Left hindlimb (tissue), 1 donor: Measurements from ENCODE around the gene PIEZO1.
"Not testable (repeated sequence)": the region's sequence is repeated elsewhere in the genome, so short reads cannot be mapped to it uniquely, and the experiment has no call there.

Source experiments
- DNase-seq: peaks from one replicate; pipeline ENCODE4 v3.0.0-alpha.2; 2018

The PIEZO1 gene

GRCh38 chr16:88785106-88785924 lies at the start of gene PIEZO1:
Gene PIEZO1 (minus strand): TSS chr16:88785220. CDS start chr16:88784964, 256 bp downstream.
- peak; percentile 78 for DNase-seq

- DNase-seq, result no peak
Measured at GRCh38 chr16:88834670-88835069, 49.6 kb upstream of the PIEZO1 start.

GRCh38 chr16:88833086-88833485 lies 48.1 kb upstream of the PIEZO1 start:
- DNase-seq, result no peak

- DNase-seq, result no peak
Measured at GRCh38 chr16:88831838-88832237, 46.8 kb upstream of the PIEZO1 start.

GRCh38 chr16:88830783-88831182 lies 45.8 kb upstream of the PIEZO1 start:
- no peak for DNase-seq

GRCh38 chr16:88830258-88830657 lies 45.2 kb upstream of the PIEZO1 start:
- no peak for DNase-seq

GRCh38 chr16:88828711-88829110 lies 43.7 kb upstream of the PIEZO1 start:
- DNase-seq, result no peak

GRCh38 chr16:88827727-88828126 lies 42.7 kb upstream of the PIEZO1 start:
- no peak for DNase-seq

GRCh38 chr16:88826070-88826840 lies 41.2 kb upstream of the PIEZO1 start:
- no peak for DNase-seq

GRCh38 chr16:88825146-88825545 lies 40.1 kb upstream of the PIEZO1 start:
- no peak for DNase-seq

GRCh38 chr16:88824256-88825077 lies 39.4 kb upstream of the PIEZO1 start:
- DNase-seq, result no peak

- DNase-seq, result not testable (repeated sequence)
Measured at GRCh38 chr16:88823646-88824045, 38.6 kb upstream of the PIEZO1 start.

GRCh38 chr16:88822281-88823040 lies 37.4 kb upstream of the PIEZO1 start:
- DNase-seq, result no peak

- no peak for DNase-seq
Measured at GRCh38 chr16:88821168-88821850, 36.3 kb upstream of the PIEZO1 start.

- peak; percentile 27 for DNase-seq
Measured at GRCh38 chr16:88820385-88821025, 35.5 kb upstream of the PIEZO1 start.

GRCh38 chr16:88819126-88819525 lies 34.1 kb upstream of the PIEZO1 start:
- DNase-seq, result no peak

- peak; percentile 13 for DNase-seq
Measured at GRCh38 chr16:88818575-88818874, 33.5 kb upstream of the PIEZO1 start.

- DNase-seq, result peak; percentile 20
Measured at GRCh38 chr16:88817785-88818574, 33.0 kb upstream of the PIEZO1 start.

GRCh38 chr16:88816736-88817535 lies 31.9 kb upstream of the PIEZO1 start:
- DNase-seq, result peak; percentile 36
